GM23248 (cell line): ENCODE data around the gene CCT7.

Experiments used
- EZH2 ChIP-seq: fragments of 200-600 bp; sonication (generic); IDR thresholded peaks from 2 replicates; pipeline ENCODE4 v1.6.1; 2018; ENCODE audit warnings: antibody characterized with exemption, mild to moderate bottlenecking; ENCODE audit not compliant: insufficient read depth, poor library complexity, severe bottlenecking
- EZH2phosphoT487 ChIP-seq: fragments of 200-600 bp; sonication (generic); IDR thresholded peaks from 2 replicates; pipeline ENCODE4 v1.6.1; 2018; ENCODE audit warnings: antibody characterized with exemption, moderate library complexity, mild to moderate bottlenecking, low read depth; ENCODE audit not compliant: insufficient read depth

GRCh38 chr2:73282924-73283544 is 48.9 kb downstream of the CCT7 start:
- TF ChIP-seq EZH2phosphoT487 (no peak), EZH2 (no peak)
